Heart right ventricle (tissue), 16 donors: ENCODE results near the gene PTX4. TPM values are rescaled to one million over a fixed set of nuclear protein-coding genes. Genes with fewer than 3 reads are reported as not detected.

Experiments used
- ATAC-seq, 8 donors: fragments of 200-7000 bp; cut with Tn5 transposase; one replicate each; pipeline ENCODE4 v1.9.1; 2020; ENCODE audit warnings: mild to moderate bottlenecking in 8 of 8, moderate library complexity in 8 of 8, moderate number of reproducible peaks in 1 of 8
- DNase-seq, 2 donors: peaks; one replicate each; pipeline ENCODE4 v3.0.0-alpha.2; 2020
- H3K27ac ChIP-seq, 10 donors: fragments of 200-600 bp; sonication (generic) in 2 of 10; one replicate each; pipeline versions ENCODE4 v1.5.0 to v1.8.0; 2020 to 2022; ENCODE audit warnings: mild to moderate bottlenecking in 3 of 10
- H3K27me3 ChIP-seq, 7 donors: fragments of 200-600 bp; one replicate each; pipeline ENCODE4 v1.8.0; 2021 to 2022; ENCODE audit warnings: mild to moderate bottlenecking in 2 of 7
- H3K36me3 ChIP-seq, 9 donors: fragments of 200-600 bp; sonication (generic) in 1 of 9; one replicate each; pipeline versions ENCODE4 v1.5.0 to v1.8.0; 2020 to 2022; ENCODE audit warnings: mild to moderate bottlenecking in 2 of 9
- H3K4me1 ChIP-seq, 9 donors: fragments of 200-600 bp; sonication (generic) in 1 of 9; one replicate each; pipeline versions ENCODE4 v1.5.0 to v1.8.0; 2020 to 2022; ENCODE audit warnings: mild to moderate bottlenecking in 4 of 9
- H3K4me3 ChIP-seq, 10 donors: fragments of 200-600 bp; sonication (generic) in 2 of 10; one replicate each; pipeline versions ENCODE4 v1.5.0 to v1.8.0; 2020 to 2022; ENCODE audit warnings: mild to moderate bottlenecking in 7 of 10, moderate library complexity in 2 of 10
- H3K9me3 ChIP-seq, 11 donors: fragments of 200-600 bp in 10 of 11; sonication (generic) in 2 of 11; one replicate each; pipeline versions ENCODE4 v1.5.0 to v1.8.0; 2013 to 2022; ENCODE audit warnings: mild to moderate bottlenecking in 2 of 11, control low read depth in 1 of 11, moderate library complexity in 1 of 11
- WGBS, 2 donors: extraction: QIAGEN DNeasy Blood & Tissue Kit; methylation state at CpG; one replicate each; pipeline ENCODE4 v1.1.7; 2013; ENCODE audit warnings: inconsistent platforms in 1 of 2; 5-methylcytosine and 5-hydroxymethylcytosine counted together
- intact Hi-C, 10 donors: fragments of 100-400 bp; cut with DNase I; formaldehyde crosslinking; loops; one replicate each; pipeline versions ENCODE4 v1.11.1 to v1.14.2; 2022
- polyA plus RNA-seq, 2 donors: library from polyadenylated mRNA; stranded (reverse); fragments of 200-250 nt; gene quantifications; one replicate each; pipeline ENCODE4 v1.2.3, GENCODE V29; 2013
- total RNA-seq, 10 donors: library from RNA; stranded (reverse); fragmentation: NEBNext Ultra II Directional in 3 of 10; extraction: Animal tissue kit (Norgen Biotek cat#: 25700) in 3 of 10; gene quantifications; one replicate each; pipeline versions ENCODE4 v1.2.1 to v1.2.4, GENCODE V29; 2021 to 2023
- TF ChIP-seq, protein P1 (sequence below), 9 donors: fragments of 200-600 bp; sonication (generic) in 2 of 9; IDR thresholded peaks; one replicate each; pipeline versions ENCODE4 v1.5.0 to v1.8.0; 2021 to 2022; ENCODE audit warnings: antibody characterized with exemption in 9 of 9, mild to moderate bottlenecking in 5 of 9, moderate library complexity in 1 of 9
- donor health status: Arrhythmogenic right ventricular cardiomyopathy.
- donor health status: ischemic (EF 13 %, LVEDD 7.1; RV severe dilation, severe dysfunction).
- donor health status: healthy with polysubstance abuse.
- donor health status: DM: no; HTN: yes; CAD: no.
- donor health status: DM: no; HTN: no; CAD: no.
- donor health status: ischemic (EF 25% LVEDD 6.9; RV normal size, moderate dysfunction).
- donor health status: ischemic (EF 25% LVEDD 5.7; RV mildly dilated, moderate dysfunction).
- donor health status: healthy.
- donor health status: DM: yes; HTN: yes; CAD: no.
- donor health status: Ischemic cardiomyopathy.
- donor health status: ischemic (EF 35%, LVEDD 5.7; RV mildly dilated, moderate dysfunction).
- donor health status: nonischemic (EF 11% LVEDD 7.7; RV severe dilation, severe dysfunction).
- donor health status: DM: yes; HTN: yes; CAD: no.
- donor health status: PGD.
- donor health status: ischemic (EF 29% LVEDD 5.4; RV normal size, mild dysfunction).
- donor health status: nonischemic (EF 23%, LVEDD 6.1; RV moderate dilation, normal function).

Gene PTX4
- total and polyA plus RNA-seq, 12 donors, result not detected

DNA sequence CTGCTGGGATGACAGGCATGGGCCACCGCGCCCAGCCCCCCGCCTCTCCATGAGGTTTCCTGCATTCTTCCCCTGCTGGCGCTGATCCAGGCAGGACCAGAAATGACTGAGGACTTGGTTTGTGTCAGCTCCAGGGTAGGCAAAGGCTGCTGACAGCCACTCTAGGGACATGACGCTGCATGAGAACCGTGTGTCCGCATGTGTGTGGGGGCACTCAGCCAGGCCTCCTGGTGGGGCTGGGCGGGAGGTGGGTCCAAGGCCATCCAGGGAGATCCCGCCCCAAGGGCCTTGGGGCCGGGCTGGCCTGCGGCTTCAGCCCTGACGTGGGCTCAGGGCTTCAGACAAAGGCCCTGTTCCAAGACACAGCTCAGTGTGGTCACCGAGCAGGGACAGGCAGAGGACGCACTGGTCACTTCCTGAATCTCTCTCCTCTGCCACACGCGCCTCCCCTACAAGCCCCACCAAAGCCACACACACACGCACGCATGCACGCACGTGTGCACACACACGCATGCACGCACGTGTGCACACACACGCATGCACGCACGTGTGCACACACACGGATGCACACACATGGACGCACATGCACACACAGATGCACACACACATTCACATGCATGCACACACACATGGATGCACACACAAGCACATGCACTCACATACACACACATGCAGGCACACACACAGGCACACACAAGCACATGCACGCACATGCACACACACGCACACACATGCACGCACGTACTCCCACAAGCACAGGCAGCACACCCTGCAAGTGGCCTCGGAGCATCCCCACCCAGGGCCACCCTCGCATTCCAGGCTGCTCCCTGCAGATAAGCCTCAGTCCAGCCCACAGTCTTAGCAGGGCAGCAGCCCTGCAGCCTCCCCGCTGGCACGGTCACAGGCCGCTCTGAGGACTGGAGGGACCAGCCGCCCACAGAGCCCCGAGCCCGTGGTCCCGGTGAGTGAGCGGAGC is 39.4 kb upstream of the PTX4 start:
- Histone ChIP-seq H3K27ac (peak overlapping the region; percentile 2 to 99 (median 44)), H3K36me3 (peaks cover 0 to 18% (median 0%) of the 10 kb centered on the region in 9 donors), H3K9me3 (no peaks in the 10 kb centered on the region), H3K4me1 (peaks cover 41 to 66% (median 57%) of the 10 kb centered on the region in 9 donors), H3K4me3 (no peak overlapping the region), H3K27me3 (peaks cover 0 to under 1% (median 0%) of the 10 kb centered on the region in 7 donors)
- 28 to 34% methylated on average over 42 of the region's 42 CpGs for WGBS, 2 donors
- TF ChIP-seq, protein P1, sequence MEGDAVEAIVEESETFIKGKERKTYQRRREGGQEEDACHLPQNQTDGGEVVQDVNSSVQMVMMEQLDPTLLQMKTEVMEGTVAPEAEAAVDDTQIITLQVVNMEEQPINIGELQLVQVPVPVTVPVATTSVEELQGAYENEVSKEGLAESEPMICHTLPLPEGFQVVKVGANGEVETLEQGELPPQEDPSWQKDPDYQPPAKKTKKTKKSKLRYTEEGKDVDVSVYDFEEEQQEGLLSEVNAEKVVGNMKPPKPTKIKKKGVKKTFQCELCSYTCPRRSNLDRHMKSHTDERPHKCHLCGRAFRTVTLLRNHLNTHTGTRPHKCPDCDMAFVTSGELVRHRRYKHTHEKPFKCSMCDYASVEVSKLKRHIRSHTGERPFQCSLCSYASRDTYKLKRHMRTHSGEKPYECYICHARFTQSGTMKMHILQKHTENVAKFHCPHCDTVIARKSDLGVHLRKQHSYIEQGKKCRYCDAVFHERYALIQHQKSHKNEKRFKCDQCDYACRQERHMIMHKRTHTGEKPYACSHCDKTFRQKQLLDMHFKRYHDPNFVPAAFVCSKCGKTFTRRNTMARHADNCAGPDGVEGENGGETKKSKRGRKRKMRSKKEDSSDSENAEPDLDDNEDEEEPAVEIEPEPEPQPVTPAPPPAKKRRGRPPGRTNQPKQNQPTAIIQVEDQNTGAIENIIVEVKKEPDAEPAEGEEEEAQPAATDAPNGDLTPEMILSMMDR (IDR thresholded peaks at IDR 0.05), result no peak
- peak; percentile 18 to 42 (median 32) for ATAC-seq
- peak; percentile 67 to 76 for DNase-seq
- intact Hi-C loops, result no loop called here

DNA sequence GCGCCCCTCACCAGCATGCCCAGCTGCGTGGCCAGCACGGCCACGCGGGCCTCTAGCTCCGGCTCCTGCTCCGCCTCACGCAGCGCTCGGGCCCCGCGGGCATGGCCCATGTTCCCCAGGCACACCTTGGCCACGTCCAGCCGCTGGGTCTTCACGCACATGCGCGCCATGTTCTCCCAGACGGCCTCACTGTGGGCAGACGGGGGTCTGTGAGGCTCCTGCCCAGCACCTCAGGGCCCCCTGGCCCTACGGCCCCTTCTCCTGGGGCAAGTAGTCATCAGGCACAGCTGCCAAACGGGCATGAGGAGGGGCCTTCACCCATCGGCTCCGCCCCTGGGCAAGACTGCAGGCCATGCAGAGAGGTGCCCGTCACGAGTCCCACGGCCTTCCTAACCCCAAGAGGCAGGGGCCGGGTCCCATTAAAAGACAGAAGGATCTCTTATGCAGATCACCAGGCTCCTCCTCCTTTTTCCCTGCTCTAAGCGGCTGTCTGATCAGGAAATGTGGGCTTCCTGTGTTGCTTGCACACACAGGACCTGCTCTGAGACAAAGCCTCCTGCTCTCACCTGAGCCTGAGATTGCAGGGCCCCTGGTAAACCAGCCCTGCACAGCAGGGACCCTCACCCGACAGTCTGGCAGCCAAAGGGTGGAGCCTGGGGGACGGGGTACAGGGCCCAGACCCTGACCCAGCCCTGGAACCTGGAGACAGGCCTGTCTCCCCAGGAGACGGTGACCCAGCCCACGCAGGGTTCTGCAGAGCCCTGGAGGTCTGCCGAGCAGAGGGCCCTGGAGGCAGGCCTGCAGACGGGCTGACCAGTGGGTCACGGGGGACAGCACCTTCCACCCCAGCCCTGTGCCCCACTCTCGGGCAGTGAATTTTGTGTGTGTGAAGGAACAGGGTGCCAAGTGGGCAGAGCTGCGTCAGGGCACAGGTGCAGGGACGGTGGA is 38.1 kb upstream of the PTX4 start:
- Histone ChIP-seq H3K4me1 (peaks cover 29 to 53% (median 44%) of the 10 kb centered on the region in 9 donors), H3K36me3 (peaks cover 0 to 25% (median 0%) of the 10 kb centered on the region in 9 donors), H3K4me3 (no peak overlapping the region), H3K27me3 (no peaks in the 10 kb centered on the region), H3K9me3 (no peaks in the 10 kb centered on the region), H3K27ac (peak overlapping the region in 8 of 10 donors; percentile 2 to 65 (median 44))
- intact Hi-C loops, result no loop called here
- no peak for ATAC-seq
- 85 to 89% methylated on average over 31 to 38 of the region's 38 CpGs for WGBS, 2 donors
- TF ChIP-seq, protein P1 (IDR thresholded peaks at IDR 0.05), result no peak
- DNase-seq, result peak in 1 of 2 donors; percentile 13

DNA sequence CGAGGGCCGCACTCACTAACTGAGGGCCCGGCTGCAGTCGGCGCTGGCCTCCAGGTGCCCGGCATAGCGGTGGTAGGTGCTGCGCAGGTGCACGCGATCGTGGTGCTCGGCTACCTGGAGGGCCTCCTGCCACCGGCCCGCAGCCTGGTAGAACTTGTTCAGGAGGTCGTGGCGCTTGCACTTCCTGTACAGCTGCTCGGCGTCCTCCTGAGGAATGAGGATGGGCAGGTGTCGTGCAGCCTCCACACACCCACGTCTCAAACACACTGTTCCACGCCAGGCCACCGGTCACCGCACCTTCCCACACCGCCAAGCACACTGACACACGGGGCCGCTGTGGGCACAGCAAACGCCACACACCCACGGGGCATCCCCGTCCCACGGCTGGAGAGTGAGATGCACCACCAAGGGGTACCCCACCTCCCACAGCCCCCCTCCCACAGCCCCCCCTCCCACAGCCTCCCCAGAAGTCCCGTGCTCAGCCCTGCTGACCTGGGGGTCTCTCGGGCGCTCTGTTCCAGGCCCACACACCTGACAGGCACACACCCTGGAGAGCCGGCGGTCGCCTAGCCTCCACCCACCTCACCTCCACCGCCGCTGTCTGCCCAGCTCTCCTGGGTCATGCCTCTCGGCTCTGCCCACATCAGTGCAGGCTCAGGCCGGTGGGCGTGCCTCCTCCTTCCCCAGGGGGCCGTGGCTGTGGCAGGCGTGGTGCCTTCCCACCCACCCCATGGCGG is 37.3 kb upstream of the PTX4 start:
- DNase-seq (peak in 1 of 2 donors; percentile 10), ATAC-seq (no peak)
- Histone ChIP-seq H3K4me1 (peaks cover 23 to 45% (median 36%) of the 10 kb centered on the region in 9 donors), H3K36me3 (peaks cover 0 to 25% (median 0%) of the 10 kb centered on the region in 9 donors), H3K9me3 (no peaks in the 10 kb centered on the region), H3K4me3 (no peak overlapping the region), H3K27ac (no peak overlapping the region), H3K27me3 (no peaks in the 10 kb centered on the region)
- 92% methylated on average over 38 to 44 of the region's 44 CpGs for WGBS, 2 donors
- TF ChIP-seq, protein P1 (IDR thresholded peaks at IDR 0.05), result no peak
- intact Hi-C loops, result no loop called here
